HT-29 (cell line): ENCODE results near the gene PKHD1. TPM values are rescaled to one million over a fixed set of nuclear protein-coding genes. Genes with fewer than 3 reads are reported as not detected.
"Not testable (repeated sequence)": the region's sequence is repeated elsewhere in the genome, so short reads cannot be mapped to it uniquely, and the experiment has no call there.

Source experiments
- DNase-seq: peaks from one replicate; pipeline ENCODE4 v3.0.0-alpha.2; 2015; ENCODE audit warnings: low spot score
- total RNA-seq: library from RNA; depleted of rRNA; stranded (reverse); fragments of >200 nt; shearing (Covaris generic); gene quantifications from 2 replicates; pipeline ENCODE4 v1.2.3, GENCODE V29; 2014

Gene PKHD1
- total RNA-seq, 1 experiment from 2014 or later, result 0.10 TPM

DNA sequence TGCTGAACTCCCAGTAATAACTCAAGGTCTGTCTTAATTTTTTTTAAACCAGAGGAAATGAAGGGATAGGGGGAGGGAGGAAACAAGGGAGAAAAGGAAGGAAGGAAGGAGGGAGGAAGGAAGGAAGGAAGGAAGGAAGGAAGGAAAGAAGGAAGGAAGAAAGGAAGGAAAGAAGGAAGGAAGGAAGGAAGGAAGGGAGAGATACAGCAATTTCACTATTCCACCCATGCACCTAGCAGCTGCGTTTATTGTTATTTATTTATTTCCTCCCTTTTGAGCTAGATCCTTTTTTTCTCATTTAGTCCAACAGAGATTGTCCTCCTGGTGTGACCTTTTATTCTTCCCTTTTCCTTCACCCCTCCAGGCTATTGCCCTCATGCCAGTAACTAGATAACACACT, 97.6 kb downstream of the PKHD1 start:
- DNase-seq, result no peak

DNA sequence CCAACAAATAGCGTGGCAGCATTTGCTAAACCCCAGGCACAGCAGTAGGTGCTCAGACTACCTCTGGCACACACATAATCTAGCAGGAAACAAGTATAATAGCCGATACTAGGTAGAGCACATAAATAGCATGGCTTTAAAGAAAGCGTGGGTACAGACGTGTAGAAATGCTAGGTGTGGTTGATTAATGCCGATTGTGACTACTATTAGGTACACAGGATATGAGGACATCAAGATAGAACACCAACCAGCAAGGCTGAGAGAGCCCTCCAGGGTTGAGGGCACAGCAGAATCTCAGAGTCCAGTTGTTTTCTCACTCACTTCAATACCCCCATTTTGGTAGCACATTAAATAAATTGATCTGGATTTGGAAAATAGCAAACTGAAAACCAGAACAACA, 100.5 kb downstream of the PKHD1 start:
- no peak for DNase-seq

- no peak for DNase-seq
These were observed 103.8 kb downstream of the PKHD1 start for GRCh38 chr6:51983564-51983963.

DNA sequence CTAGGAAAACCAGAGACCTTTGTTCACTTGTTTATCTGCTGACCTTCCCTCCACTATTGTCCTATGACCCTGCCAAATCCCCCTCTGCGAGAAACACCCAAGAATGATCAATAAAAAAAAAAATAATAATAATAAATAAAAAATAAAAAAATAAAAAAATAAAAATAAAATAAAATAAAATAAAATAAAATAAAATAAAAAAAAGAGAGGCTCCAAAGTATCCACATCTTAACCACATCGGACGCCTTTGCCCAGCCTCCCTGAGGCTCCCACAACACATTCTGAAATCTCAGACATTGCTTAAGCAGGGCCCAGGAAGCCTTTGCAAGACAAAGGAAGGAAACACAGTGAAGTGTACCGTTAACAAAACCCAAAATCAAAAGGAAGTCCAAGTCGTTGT, 104.7 kb downstream of the PKHD1 start:
- not testable (repeated sequence) for DNase-seq

- DNase-seq, result no peak
These were observed 111.0 kb downstream of the PKHD1 start for GRCh38 chr6:51976374-51976773.

DNA sequence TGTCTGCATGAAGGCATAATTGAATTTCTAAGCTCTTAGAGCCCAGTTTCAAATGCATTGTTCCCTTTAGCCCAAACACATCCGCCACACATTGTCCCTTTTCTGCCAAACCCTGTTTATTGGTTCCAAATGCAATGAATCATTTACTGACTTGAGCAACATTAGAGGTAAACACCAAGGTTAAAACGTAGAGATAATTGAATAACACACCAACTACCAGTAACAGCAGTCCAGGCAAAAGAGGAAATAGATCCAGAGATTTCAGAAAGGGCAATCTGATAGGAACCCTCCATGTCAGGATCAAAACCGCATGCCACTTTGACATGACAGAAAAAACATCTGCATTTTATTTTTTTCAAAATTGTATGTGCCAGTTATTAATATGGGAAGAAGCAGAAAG, 114.8 kb downstream of the PKHD1 start:
- no peak for DNase-seq

DNA sequence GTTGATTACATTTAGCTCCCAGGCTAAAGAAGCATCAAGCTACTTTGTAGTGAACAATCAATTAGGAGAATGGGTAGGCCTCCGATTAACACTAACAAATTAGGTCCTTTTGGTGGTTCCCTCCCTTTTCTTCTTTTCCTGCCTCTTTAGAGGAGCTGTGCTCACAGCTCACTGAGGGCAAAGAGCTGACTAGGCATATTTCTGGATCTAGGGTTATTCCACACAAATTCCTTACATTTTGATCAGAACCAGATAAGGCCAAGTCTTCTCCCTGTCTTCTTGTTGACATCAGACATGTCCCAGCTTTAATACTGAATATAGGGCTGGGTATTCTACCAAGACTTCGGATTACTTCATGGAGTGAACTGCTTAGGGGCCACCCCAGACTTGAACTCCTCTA, 119.1 kb downstream of the PKHD1 start:
- DNase-seq, result no peak

DNA sequence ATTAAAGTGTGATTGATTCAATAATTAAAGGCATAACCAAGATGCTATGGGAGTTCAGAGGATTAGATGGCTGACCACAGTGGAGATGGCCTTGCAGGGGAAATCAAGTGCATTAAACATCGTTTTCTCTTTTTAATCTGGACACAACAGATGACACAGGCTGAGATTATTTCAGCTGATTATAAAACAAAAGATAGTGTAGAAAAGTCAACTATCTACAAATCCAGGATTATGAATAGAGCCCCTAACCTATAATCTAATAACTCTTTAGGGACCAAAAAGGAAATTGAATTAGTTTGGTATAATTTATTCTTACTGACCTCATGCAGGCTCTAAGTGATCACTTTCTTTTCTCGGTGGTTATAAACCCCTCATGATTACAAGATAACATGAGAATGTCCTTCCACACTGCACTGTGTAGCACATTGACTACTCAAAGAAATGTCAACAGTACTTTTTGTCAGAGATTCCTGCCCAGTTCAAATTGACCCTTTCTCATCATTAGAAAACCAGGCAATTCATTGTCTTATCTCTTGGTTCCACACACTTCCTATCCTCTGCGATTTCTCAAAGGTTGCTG, 122.1 kb downstream of the PKHD1 start:
- no peak for DNase-seq

DNA sequence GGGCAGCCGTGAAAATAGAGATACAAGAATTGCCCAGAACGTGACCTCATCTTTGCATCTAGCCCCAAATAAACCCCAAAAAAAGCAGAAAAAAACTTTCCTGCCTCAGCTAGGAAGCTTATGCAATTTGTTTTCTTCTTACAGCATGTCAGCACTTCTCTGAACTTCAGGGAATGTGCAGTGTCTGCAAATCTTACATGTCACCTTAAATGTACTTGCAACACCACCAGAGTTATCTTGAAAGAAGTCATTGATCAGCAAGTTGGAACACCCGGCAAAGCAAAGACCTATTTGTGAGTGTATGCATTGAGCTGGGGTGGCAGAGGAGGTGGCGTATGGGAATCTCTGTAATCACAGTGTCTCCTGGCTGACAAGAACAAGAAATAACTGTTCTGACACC, 123.4 kb downstream of the PKHD1 start:
- DNase-seq, result no peak

GRCh38 chr6:51962354-51962753, 125.1 kb downstream of the PKHD1 start:
- DNase-seq, result no peak

GRCh38 chr6:51960419-51960818, 127.0 kb downstream of the PKHD1 start:
- no peak for DNase-seq

GRCh38 chr6:51959744-51960383, 127.5 kb downstream of the PKHD1 start:
- peak; percentile 90 for DNase-seq

GRCh38 chr6:51954681-51955080, 132.7 kb downstream of the PKHD1 start:
- DNase-seq, result no peak

- DNase-seq, result no peak
These were observed 134.2 kb downstream of the PKHD1 start for GRCh38 chr6:51953246-51953645.

DNA sequence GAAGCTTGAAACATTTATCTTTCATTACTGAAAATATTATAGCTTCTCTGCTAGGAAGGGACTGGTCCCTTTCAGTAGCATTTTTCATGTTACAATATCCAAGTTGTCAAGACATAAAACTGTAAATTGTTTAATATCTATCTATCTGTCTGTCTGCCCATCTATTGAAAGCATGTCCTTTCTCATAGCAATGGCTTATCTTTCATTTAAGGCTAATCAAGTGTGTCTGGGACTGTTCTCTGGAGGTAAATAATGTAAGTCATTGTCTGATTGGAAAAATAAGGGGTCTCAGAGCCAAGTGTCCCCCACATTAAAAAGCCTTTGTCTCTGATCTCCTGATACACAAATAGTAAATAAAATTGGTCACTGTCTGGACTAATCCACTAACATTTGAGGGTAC, 135.5 kb downstream of the PKHD1 start:
- DNase-seq, result no peak

- no peak for DNase-seq
These were observed 137.9 kb downstream of the PKHD1 start for GRCh38 chr6:51949526-51949925.

DNA sequence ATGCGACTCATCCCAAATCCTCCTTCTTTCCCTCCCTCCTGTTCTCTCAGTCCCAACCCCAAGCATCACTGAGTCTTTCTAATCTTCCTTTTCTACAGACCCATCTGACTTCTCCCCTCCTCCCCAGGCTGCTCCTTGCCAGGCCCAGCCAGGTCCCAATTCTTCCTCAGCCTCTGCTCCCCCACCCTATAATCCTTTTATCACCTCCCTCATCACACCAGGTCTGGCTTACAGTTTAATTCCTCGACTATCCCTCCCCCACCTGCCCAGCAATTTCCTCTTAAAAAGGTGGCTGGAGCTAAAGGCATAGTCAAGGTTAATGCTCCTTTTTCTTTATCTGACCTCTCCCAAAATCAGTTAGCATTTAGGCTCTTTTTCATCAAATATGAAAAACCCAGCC, 147.7 kb downstream of the PKHD1 start:
- DNase-seq, result not testable (repeated sequence)

GRCh38 chr6:51936531-51937290, 150.7 kb downstream of the PKHD1 start:
- no peak for DNase-seq

- peak; percentile 41 for DNase-seq
These were observed 153.3 kb downstream of the PKHD1 start for GRCh38 chr6:51934098-51934497.

GRCh38 chr6:51932956-51933355, 154.5 kb downstream of the PKHD1 start:
- DNase-seq, result no peak

- DNase-seq, result no peak
These were observed 156.8 kb downstream of the PKHD1 start for GRCh38 chr6:51930602-51931001.

GRCh38 chr6:51929934-51930574, 157.4 kb downstream of the PKHD1 start:
- DNase-seq, result no peak

DNA sequence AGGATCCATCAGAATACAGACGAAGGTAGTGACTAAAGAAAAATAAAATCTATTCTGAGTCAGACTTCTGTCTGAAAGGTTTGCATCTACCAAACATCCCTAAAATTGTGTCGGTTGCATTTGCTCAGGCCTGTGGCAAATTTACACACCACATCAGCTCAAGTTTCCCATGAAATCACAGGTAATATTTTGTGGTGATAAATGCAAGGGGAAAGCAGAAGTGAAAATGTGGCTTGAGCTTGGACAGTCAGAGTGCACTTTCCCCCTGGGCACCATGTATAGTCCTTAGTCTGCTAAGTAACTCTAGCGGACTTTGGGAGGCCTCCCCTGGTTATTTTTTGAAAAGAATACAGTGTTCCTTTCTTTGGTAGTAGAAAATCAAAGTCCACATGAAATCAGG, 159.1 kb downstream of the PKHD1 start:
- DNase-seq, result no peak
